ENCODE results near the gene PELI2. TPM values are rescaled to one million over a fixed set of nuclear protein-coding genes. Genes with fewer than 3 reads are reported as not detected.
A peak's percentile ranks its signal among the peaks of the same experiment; 100 is the strongest.

The PELI2 gene
- total RNA-seq, 1 experiment from 2014 or later: 0.10 TPM

GRCh38 chr14:56115976-56116893, 2.0 kb upstream of the PELI2 start:
- in situ Hi-C loops (cut with HindIII; ENCODE audit: low sequenced_read_pairs): no loop called here
- peak; percentile 65 for DNase-seq (ENCODE audit: low spot score)

DNA sequence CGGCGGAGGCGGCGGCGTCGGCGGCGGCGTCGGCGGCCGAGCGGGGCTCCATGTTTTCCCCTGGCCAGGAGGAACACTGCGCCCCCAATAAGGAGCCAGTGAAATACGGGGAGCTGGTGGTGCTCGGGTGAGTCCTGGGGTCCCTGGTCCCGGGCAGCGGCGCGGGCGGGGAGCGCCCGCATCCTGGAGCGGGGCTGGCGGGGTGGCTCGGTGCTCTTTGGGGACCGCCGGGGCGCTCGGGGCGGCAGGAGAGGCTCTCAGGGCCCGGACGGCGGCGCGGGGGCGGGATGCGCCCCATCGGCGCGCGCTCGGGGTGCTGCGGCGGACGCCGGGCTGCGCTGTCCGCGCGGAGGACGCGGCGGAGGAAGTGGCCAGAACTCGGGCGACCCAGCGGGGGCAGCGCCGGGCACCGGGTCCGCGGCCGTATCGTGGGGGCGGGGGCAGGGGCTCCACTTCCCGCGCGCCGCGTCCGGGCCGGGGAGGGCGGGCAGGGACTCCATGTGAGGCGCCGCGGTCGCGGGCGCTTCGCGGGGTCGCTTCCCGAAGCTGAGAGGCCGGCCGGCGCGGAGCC, 485 bp downstream of the PELI2 start:
- in situ Hi-C loops (cut with HindIII; ENCODE audit: low sequenced_read_pairs): no loop called here
- peak; percentile 20 for DNase-seq (ENCODE audit: low spot score)

DNA sequence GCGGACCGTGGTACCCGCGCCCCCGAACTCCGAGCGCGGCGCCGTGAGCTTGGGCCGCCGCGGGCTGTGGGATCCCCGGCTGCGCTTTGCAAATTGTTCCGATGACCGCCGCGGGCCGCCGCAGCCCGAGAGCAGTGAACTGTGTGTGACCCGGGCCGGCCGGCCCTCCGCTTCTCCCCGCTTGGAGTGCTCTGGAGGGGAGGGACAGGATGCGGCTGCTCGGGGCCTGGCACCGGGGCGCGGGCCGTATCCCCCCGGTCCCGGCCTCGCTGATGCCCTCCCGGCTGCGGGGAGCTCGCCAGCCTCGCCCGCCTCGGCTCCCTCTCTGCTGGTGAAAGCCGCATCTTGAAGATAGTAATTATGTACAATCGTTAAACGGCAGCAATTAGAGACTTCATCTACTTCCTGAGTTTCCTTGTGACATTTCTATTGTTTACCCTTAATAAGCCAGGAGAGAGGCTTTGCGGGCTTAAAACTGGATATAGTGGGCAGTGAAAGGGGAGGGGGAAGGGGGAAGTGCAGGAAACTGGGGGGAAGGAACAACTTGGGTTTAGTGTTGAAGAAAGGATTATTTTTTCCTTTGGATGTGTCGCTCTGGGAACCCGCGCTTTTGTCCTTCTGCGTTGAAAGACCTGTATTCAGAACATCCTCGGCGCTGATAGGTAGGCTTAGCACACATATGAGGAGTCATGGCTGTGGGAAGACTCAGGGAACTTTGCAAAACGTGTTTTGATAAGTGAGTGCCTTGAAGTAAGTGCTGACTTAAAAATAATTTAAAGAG, 1.2 kb downstream of the PELI2 start:
- in situ Hi-C loops (cut with HindIII; ENCODE audit: low sequenced_read_pairs): no loop called here
- DNase-seq (ENCODE audit: low spot score): peak; percentile 47

GRCh38 chr14:56120091-56120691, 2.0 kb downstream of the PELI2 start:
- in situ Hi-C loops (cut with HindIII; ENCODE audit: low sequenced_read_pairs): no loop called here
- DNase-seq (ENCODE audit: low spot score): peak; percentile 65

- in situ Hi-C loops (cut with HindIII; ENCODE audit: low sequenced_read_pairs): no loop called here
Measured at GRCh38 chr14:56121816-56122215, 3.6 kb downstream of the PELI2 start.

GRCh38 chr14:56122301-56122700, 4.1 kb downstream of the PELI2 start:
- peak; percentile 32 for DNase-seq (ENCODE audit: low spot score)
- in situ Hi-C loops (cut with HindIII; ENCODE audit: low sequenced_read_pairs): no loop called here

More at GRCh38 chr14:56121816-56122215, 3.6 kb downstream of the PELI2 start:
- no peak for DNase-seq (ENCODE audit: low spot score)

- in situ Hi-C loops (cut with HindIII; ENCODE audit: low sequenced_read_pairs): no loop called here
- DNase-seq (ENCODE audit: low spot score): peak; percentile 64
Measured at GRCh38 chr14:56124327-56124726, 6.1 kb downstream of the PELI2 start.

GRCh38 chr14:56125772-56126636, 7.8 kb downstream of the PELI2 start:
- DNase-seq (ENCODE audit: low spot score): peak; percentile 84
- in situ Hi-C loops (cut with HindIII; ENCODE audit: low sequenced_read_pairs): no loop called here

- no peak for DNase-seq (ENCODE audit: low spot score)
- in situ Hi-C loops (cut with HindIII; ENCODE audit: low sequenced_read_pairs): no loop called here
Measured at GRCh38 chr14:56126637-56126913, 8.4 kb downstream of the PELI2 start.

DNA sequence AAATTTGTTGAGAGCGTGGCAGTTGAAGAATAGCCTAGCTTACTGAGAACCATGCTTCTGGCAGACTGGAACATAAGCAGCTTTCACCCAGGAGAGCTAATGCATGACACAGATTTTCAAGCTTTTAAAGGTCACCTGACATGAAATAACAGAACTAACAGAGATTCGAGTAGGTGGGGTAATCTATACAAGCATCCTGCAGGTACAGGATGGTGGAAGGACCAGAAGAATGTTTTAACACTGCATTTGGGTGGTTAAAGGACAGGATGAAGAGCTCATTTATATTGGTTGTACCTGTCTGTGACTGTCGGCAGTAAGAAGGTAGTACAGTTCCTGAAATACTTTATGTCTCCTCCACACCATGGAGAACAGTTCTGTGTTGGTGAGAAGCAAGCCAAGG, 8.9 kb downstream of the PELI2 start:
- DNase-seq (ENCODE audit: low spot score): peak; percentile 78
- in situ Hi-C loops (cut with HindIII; ENCODE audit: low sequenced_read_pairs): no loop called here

DNA sequence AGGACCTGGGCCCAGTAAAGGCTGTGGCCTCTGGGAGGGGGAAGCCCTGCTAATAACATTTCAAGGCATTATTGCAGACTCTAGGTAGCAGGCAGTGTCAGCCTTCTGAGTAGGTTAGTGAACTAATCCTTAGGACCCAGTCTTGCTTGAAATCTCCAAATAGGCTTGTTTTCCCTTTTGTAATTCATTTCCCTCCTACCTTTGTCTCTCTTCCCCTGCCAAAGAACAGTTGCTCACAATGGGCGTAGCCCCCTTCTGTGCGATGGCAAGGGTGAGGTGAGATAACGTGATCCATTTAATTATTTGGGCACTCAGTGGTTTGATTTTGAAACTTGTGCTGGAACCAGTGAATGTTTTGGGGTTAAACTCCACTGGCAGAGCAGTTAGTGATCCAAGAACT, 10.9 kb downstream of the PELI2 start:
- in situ Hi-C loops (cut with HindIII; ENCODE audit: low sequenced_read_pairs): no loop called here
- DNase-seq (ENCODE audit: low spot score): no peak

GRCh38 chr14:56129933-56130332, 11.7 kb downstream of the PELI2 start:
- DNase-seq (ENCODE audit: low spot score): no peak
- in situ Hi-C loops (cut with HindIII; ENCODE audit: low sequenced_read_pairs): no loop called here

DNA sequence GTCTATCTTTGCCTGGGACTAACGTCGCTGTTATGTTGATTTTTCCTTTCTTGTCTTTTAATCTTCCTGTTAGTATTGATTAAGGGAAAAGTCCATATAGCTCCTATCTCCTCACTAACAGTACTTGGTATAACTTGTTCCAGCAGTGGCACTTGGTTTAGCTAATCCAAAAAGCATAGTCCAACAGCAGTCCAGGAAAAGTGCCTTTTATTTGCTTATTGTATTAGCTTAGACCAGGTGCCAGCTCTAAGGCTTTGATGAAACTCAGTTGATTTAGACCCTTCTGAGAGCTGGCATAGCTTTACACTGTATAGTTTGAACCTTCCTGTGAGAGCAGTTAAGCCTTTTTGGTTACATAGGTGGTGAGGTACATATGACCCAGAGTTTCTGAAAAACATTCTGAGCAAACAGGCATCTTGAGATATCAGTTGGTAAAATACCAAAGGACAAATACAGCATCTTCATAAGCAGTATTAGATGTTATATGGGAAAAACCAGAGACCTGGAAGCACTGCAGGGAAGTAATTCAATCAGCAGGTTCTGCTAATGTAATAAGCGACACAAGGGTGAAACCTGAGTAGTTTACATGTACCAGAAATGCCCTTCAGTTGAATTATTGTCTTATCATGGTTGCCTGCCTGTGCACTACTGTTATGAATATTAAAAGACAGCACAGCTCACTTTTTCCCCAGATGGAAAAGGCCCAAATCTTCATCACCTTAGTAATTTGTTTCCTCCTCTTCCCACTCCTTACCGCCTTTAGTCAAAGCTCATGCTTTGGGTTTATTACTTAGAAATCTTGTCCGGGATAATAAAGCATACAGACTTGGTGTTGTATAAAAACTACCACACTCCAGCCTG, 13.0 kb downstream of the PELI2 start:
- in situ Hi-C loops (cut with HindIII; ENCODE audit: low sequenced_read_pairs): no loop called here

GRCh38 chr14:56131865-56132833, 13.9 kb downstream of the PELI2 start:
- in situ Hi-C loops (cut with HindIII; ENCODE audit: low sequenced_read_pairs): no loop called here
- peak; percentile 65 for DNase-seq (ENCODE audit: low spot score)

More for the DNA sequence above, 13.0 kb downstream of the PELI2 start:
- no peak for DNase-seq (ENCODE audit: low spot score)

DNA sequence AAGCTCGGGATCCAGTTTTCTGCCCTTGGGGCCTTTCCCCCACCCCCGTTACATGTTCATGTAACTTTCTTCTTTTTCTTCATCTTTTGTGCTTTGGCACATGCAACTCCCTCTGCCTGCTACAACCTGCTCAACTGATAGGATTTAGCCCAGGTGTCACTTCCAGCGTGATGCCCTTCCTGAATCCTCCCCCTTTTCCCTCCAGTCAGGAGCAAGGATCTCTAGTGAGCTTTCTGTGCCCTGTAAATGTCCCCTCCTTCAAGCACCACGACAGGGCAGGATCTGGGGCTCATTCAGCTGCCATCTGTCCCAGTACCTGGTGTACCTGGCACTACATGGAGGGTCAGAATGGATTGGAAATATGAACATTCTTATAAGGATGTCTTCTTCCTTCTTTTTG, 15.3 kb downstream of the PELI2 start:
- DNase-seq (ENCODE audit: low spot score): peak; percentile 99
- in situ Hi-C loops (cut with HindIII; ENCODE audit: low sequenced_read_pairs): no loop called here

DNA sequence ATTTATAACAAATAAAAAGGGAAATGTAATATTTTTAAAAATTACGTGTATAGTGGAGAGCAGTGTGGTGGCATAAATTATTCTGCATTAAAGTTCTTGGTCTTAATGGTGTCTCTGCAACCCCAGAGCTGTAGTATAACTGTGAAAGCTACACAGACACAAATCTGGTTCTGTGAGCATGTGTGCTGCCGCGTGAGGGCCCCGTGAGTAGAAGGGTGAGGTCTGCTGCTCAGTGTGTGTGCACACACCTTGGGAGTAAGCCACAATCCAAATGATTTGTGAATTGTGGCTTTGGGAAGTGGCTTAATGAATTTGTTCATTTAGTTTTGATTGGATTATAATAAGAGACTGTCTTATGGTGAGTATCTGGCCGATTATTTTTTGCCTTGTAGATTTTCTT, 16.8 kb downstream of the PELI2 start:
- in situ Hi-C loops (cut with HindIII; ENCODE audit: low sequenced_read_pairs): no loop called here
- DNase-seq (ENCODE audit: low spot score): peak; percentile 94

DNA sequence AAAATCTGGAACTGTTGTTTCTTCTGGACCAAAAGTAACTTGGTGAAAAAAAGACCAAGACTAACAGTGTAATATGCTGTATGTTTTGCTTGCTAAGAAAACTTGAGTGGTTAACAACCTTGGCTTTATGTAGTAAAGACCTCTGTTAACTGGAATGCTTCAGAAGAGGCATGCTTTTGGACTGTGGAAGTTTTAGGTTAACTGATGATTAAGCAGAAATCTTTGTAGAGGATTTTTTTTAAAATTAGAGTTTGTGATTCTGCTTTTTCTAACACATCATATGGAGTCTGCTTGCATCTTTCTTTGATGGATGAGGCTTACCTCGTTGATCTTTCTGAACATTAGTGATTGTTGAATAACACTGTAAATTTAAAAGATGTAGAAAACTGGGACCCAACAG, 17.5 kb downstream of the PELI2 start:
- in situ Hi-C loops (cut with HindIII; ENCODE audit: low sequenced_read_pairs): no loop called here
- no peak for DNase-seq (ENCODE audit: low spot score)

Data from G401 (cell line).